Fibroblast of the aortic adventitia (primary cell): ENCODE results near the gene KRTAP10-8. TPM values are rescaled to one million over a fixed set of nuclear protein-coding genes. Genes with fewer than 3 reads are reported as not detected.
"Not testable (repeated sequence)": the region's sequence is repeated elsewhere in the genome, so short reads cannot be mapped to it uniquely, and the experiment has no call there.

Experiments
- DNase-seq: peaks from one replicate; pipeline ENCODE4 v3.0.0-alpha.2; 2010; ENCODE audit warnings: low read depth
- H3K4me3 ChIP-seq: 2 replicates; pipeline ENCODE4 v1.5.1; 2011; ENCODE audit warnings: low read depth, mild to moderate bottlenecking, control low read depth, low read length, moderate library complexity
- total RNA-seq: library from RNA; depleted of rRNA; stranded (reverse); fragments of >200 nt; gene quantifications from 2 replicates; pipeline ENCODE4 v1.2.3, GENCODE V29; 2012; ENCODE audit warnings: low replicate concordance
- TF ChIP-seq, protein P1 (sequence below): IDR thresholded peaks from 2 replicates; pipeline ENCODE4 v1.5.1; 2011; ENCODE audit warnings: mild to moderate bottlenecking, low read length, control low read depth, inconsistent platforms; ENCODE audit not compliant: insufficient read depth

KRTAP10-8 gene
- total RNA-seq, 1 donor = not detected

DNA sequence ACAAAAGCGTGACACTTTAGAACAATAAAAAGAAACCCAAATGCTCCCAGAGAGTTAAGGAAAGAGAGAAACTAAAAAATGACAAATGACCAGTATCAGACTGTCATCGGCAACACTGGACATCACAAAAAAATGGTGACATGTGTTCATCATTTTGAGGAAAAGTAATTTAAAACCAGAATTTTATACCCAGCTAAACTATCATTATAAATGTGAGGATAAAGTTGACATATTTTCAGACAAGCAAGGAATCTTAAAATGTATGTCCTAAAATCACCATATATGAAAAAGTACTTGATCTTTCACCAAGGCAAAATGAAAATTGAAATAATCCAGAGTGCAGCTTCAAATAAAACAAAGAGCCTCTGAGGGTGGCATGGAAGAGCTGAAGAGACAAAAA is 33.0 kb downstream of the KRTAP10-8 start:
- no peak overlapping the region for H3K4me3 ChIP-seq
- DNase-seq = no peak
- TF ChIP-seq, protein P1, sequence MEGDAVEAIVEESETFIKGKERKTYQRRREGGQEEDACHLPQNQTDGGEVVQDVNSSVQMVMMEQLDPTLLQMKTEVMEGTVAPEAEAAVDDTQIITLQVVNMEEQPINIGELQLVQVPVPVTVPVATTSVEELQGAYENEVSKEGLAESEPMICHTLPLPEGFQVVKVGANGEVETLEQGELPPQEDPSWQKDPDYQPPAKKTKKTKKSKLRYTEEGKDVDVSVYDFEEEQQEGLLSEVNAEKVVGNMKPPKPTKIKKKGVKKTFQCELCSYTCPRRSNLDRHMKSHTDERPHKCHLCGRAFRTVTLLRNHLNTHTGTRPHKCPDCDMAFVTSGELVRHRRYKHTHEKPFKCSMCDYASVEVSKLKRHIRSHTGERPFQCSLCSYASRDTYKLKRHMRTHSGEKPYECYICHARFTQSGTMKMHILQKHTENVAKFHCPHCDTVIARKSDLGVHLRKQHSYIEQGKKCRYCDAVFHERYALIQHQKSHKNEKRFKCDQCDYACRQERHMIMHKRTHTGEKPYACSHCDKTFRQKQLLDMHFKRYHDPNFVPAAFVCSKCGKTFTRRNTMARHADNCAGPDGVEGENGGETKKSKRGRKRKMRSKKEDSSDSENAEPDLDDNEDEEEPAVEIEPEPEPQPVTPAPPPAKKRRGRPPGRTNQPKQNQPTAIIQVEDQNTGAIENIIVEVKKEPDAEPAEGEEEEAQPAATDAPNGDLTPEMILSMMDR = no peak

- not testable (repeated sequence) for H3K4me3 ChIP-seq, DNase-seq
Observed at GRCh38 chr21:44646366-44647221, 34.7 kb downstream of the KRTAP10-8 start, which contains the start of gene KRTAP10-11. Gene KRTAP10-11 (plus strand): TSS chr21:44646414. CDS start chr21:44646459, 45 bp downstream.

DNA sequence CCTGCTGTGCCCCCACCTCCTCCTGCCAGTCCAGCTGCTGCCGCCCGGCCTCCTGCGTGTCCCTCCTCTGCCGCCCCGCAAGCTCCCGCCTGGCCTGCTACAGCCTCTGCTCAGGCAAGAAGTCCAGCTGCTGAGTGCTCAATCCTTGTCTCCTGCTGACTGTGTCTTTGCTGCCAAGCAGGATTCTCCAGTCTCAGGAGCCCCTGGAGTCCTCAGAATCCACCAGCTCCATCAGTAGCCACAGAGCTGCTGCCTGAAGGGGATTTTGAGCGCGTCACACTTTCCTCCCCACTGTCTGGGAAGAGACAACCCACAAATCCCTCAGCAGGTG is 35.3 kb downstream of the KRTAP10-8 start:
- TF ChIP-seq, protein P1 = no peak
- DNase-seq = no peak
- H3K4me3 ChIP-seq = no peak overlapping the region

- H3K4me3 ChIP-seq = no peak overlapping the region
- DNase-seq = no peak
- TF ChIP-seq, protein P1 = no peak
Observed at GRCh38 chr21:44648557-44649311, 36.9 kb downstream of the KRTAP10-8 start.

DNA sequence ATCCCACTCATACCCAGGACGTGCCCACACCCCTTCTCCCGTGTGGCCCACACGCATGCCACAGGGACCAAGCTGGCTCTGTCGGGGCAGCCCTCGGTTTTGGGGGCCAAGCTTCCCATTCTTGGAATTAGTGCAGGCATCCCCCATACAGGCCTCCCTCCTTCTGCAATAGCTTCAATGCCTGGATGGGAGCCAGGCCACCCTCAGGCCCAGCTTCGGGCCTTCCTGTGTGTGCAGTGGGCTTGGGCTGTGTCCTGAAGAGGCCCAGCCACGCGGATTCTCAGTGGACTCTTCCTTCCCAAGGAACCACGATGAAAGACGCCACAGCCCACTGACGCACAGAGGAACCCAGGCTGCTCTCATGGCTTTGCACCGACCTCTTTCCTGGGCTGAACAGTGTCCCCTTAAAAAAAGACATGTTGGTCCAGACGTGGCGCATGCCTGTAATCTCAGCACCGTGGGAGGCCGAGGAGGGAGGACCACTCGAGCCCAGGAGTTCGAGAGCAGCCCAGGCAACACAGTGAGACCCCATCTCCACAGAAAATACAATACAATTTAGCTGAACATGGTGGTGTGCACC is 37.7 kb downstream of the KRTAP10-8 start:
- TF ChIP-seq, protein P1 = no peak
- H3K4me3 ChIP-seq = no peak overlapping the region
- no peak for DNase-seq

- no peak for DNase-seq
- TF ChIP-seq, protein P1 = no peak
- no peak overlapping the region for H3K4me3 ChIP-seq
Observed at GRCh38 chr21:44650265-44650972, 38.5 kb downstream of the KRTAP10-8 start.
